Hematopoietic multipotent progenitor cell treated with erythropoietin and hydrocortisone succinate and interleukin-3 and kit ligand, for 4 days (in vitro differentiated cells): ENCODE results near the gene CLEC2L.
A peak's percentile ranks its signal among the peaks of the same experiment; 100 is the strongest.

Experiments used
- DNase-seq: peaks from one replicate; pipeline ENCODE4 v3.0.0-alpha.2; 2015

CLEC2L gene

DNA sequence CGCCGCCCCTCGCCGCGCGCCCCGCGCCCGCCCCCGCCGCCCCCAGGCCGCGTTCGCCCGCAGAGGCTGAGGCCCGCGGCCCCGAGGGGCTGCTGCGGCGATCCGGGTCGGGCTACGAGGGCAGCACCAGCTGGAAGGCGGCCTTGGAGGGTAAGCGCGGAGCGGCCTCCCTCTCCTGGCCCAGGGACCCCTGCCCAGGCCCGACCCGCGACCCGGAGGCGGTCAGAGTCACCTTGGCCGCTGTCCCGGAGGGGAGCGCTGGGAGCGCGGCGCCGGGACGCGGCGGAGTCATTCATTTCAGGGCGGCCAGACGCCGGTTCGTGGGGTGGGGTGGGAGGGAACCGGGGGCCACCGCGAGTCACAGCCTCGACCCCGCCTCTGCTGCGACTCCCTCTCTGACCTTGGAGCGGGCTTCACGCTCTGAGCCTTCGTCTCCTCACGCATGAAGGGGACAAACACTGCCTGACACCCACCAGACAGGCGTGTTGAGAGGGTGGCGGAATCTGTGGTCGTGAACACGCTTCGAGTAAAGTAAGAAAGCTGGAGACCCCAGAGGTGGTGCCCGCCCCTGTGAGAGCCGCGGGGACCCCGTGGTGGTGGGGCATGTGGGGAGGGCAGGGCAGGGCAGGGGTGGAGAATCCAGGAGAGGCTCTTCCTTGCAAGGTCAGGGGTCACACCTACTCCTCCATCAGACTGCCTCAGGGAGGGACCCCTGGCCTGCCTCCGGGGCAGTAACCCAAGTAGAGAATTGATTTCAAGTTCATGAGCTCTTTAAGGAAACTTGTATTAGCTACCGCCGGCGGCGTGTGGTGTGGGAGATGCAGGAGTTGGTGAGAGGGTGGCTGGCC, 707 bp downstream of the CLEC2L start:
- no peak for DNase-seq

DNA sequence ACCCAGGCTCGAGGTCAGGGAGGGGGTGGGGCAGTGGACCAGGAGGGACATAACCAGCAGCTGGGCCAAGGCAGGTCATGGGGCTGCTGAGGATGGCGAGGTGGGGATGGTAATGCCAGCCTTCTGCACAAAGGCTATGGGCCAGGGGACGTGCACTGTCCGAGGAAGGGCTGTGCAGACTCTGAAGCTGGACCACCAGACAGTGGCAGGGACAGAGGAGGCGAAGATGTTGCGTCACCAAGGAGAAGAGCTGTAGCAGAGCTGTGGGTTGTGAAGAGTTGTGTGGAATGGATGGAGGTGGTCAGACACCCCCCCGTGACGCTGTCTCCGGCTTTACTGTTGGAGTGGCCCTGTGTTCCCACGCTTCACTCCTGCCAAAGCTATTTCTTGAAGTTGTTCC, 1.8 kb downstream of the CLEC2L start:
- no peak for DNase-seq

DNA sequence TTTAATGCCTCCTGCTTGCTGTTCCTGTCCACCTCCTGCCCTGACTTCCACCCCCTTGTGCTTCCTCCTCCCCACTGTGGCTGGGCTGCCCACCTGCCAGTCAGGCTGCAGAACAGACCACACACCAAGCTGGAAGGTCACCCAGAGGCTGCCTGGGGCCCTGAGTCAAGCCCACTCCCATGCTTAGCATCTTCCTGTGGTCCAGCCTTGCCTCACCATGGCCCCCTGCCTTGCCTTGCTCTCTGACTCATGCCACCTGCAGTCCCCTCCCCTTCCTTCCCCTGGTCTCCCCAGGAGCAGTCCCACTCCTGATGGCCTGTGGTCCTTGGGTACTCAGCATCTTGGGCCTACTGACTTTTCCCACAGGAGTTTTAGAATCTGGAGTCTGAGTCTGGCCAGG, 2.3 kb downstream of the CLEC2L start:
- no peak for DNase-seq

DNA sequence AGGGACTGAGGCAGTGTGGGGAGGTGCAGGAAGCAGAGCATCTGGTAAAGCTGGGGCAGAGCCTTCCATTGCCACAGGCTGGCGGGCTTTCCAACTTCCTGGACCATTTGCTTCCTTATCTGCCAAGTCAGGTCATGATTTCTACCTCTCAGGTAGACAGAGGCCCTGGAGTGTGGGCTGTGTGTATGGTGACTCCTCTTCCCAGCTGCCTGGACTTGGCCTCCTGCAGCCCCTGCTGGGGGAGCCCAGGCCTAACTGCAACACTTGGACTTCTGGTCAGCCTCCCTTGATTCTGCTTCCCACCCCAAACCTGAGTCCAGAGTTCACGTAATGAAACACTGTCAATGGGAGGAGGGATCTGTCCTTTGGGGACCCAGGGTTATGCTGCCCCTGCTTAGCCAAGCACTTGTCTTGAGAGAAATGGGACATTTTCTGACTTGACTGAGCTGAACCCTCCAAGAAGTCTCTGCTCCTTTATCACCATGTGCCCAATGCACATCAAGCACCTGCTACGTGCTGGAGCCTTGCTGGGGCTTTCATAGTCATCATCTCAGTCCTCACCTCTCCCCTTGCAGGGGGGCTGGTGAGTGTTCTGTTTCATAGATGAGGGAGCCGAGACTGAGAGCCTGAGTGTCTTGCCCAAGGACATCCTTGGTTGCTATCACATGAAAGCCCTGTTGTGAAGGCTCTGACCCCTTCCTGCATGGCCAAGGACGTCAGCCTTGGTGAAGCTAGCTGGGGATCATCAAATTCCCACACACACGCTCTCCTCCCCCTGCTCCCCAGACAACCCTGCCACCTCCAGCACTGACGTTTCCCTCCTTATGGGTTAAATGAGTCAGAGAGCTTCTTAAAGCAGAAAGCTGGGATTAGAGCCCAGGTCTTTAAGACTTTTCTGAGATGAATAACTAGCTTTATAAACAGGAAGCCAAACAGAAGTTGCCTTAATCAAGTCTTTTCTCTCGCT, 3.4 kb downstream of the CLEC2L start:
- no peak for DNase-seq

DNA sequence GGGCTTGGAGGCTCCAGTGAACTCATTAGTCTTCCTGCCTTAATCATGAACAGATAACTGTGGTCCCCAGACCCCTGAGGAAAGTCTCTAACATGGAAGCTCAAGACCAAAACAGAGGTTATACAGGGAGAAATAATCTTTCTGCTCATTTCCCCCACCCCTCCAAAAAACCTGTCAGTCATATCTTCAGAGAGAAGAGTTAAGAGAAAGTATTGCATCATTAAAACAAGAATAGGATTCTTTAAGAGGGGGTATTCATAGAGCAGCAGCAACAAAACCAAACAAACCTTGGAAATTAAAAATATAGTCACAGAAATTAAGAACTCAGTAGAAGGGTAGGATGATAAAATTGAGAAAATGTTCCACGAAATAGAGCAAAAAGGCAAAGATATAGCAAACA, 7.6 kb downstream of the CLEC2L start:
- DNase-seq = no peak

DNA sequence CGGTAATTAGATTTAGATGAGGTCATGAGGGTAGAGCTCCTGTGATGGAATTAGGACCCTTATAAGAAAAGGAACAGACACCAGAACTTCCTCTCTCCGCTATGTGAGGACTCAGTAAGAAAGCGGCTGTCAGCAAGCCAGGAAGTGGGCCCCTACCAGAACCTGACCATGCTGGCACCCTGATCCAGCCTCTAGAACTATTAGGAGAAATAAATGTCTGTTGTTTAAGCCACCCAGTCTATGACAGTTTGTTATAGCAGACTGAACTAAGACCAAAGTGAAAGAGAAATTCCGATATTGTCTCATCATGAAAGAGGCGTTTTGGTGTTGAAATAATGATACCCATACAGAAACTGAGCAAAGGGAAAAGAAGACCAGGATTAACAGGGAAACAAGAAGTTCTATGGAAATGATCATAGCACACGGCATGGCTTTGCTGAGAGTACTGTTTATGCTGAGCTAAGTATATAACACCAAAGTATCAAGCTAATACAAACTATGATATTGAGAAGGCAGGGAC, 9.2 kb downstream of the CLEC2L start:
- no peak for DNase-seq

DNA sequence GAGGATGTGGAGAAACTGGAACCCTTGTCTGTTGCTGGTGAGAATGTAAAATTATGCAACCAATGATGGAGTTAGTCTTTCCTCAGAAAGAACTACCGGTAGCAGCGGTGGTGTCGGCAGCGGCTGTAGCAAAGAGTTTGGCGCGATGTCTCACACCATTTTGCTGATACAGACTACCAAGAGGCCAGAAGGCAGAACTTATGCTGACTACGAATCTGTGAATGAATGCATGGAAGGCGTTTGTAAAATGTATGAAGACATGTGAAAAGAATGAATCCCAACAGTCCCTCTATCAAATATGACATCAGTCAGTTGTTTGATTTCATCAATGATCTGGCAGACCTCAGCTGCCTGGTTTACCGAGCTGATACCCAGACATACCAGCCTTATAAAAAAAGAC, 10.6 kb downstream of the CLEC2L start:
- DNase-seq = no peak

DNA sequence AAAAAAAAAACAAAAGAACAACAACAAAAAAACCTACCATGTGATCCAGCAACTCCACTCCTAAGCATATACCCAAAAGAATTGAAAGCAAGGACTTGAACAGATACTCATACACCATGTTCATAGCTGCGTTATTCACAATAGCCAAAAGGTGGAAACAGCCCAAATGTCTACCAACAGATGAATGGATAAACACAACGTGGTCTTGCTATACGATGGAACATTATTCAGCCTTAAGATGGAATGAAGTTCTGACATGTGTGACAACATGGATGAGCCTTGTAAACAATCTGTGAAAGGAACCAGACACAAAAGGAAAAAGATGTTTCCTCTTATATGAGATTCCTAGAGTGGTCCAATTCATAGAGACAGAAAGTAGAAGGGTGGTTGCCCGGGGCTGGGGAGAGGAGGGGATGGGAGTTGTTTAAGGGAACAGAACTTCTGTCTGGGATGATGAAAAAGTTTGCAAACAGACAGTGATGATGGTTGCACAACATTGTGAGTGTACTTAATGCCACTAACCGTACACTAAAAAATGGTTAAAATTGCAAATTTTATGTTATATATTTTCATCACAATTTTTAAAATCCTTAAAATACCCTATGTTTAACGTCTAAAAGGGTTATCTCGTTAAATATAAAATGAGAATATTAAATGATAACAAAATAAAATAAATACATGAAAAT, 11.6 kb downstream of the CLEC2L start:
- DNase-seq = no peak

DNA sequence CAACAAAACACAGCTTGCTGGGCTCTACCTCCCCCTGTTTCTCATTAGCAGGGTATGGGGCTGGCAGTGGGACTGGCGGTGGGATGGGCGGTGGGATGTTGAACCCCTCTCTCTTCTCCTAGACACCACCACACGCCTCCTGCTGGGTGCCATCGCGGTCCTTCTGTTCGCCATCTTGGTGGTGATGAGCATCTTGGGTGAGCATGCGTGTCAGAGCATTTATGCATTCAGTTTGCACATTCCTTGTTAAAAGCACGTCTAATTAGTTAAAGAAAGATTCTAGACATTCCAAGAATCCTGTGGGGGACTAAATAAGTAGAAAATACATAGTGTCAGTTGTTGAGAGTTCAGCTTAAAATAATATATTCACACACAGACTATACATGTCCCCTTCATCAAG, 12.7 kb downstream of the CLEC2L start:
- no peak for DNase-seq

DNA sequence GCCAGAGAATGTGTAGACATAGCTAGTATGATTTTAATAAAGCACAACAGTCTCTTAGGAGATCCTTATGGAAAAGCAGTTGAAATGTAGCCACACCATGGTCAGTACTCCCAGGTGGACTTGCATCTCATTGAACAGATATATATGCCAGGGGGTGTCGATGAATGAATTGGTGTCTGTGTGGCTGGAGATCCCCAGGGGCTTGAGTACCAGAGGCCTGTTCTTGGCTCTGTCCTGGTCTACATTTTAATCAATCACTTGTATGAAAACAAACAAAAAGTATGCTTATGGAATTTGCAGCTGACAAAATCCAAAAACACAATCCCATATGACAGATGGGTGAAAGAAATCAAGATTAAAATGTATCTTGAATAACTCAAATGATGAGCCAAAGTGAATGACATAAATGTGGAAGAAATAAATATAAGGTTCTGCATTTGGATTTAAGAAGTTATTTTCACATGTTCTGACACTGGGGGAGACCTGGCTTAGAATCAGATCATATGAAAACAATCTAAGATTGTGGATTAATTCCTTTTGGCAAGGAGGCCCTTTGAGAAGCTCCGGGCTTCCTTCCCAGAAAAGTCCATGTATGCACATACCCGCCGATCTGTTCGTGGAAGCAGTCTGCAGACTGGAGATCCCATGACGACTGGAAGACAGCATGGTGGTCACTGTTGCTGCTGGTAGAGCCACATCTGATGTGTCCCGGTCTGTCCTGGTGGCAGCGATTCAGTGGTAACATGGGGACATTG, 15.6 kb downstream of the CLEC2L start:
- DNase-seq = no peak

DNA sequence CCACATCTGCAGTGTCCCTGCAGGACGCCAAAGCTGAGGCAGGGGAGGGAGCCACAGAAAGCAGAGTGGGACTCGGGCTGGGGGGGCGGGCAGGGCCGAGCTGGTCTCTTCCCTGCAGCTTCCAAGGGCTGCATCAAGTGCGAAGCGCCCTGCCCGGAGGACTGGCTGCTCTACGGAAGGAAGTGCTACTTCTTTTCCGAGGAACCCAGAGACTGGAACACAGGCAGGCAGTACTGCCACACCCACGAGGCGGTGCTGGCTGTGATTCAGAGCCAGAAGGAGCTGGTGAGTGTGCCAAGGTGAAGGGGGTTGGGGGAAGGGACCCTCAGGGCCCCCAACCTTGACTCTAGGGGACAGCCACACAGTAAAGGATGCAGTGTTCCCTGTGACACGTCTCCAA, 16.7 kb downstream of the CLEC2L start:
- DNase-seq = no peak

DNA sequence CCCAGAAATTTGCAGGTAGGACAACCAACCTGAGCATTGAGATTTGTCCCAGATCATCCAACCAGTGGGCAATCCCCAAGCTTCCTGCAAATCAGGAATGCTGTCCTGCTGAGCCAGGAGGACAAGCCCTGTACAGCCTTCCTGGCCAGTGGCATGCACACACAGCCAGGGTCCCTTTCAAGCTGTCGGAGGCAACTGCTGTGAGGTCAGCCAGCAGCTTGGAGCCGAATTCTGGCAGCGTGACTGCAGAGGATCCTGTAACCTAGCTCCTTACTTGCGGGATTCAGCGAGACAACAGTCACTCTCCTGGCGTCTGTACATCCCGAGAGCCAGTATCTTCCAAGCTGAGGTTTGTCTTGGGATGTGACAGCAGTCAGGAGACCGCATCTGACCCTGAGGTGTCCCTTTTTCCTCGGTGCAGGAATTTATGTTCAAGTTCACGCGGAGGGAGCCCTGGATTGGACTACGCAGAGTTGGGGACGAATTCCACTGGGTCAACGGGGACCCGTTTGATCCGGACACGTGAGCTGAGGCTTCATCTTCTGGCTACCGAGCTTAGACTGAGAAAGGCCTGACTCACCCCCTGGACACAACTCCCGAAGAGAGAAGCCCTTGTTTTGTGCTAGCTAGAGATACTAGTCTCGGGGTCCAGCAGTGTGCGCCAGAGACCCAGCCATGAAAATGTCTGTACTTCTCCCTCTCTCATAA, 18.3 kb downstream of the CLEC2L start:
- DNase-seq = no peak

DNA sequence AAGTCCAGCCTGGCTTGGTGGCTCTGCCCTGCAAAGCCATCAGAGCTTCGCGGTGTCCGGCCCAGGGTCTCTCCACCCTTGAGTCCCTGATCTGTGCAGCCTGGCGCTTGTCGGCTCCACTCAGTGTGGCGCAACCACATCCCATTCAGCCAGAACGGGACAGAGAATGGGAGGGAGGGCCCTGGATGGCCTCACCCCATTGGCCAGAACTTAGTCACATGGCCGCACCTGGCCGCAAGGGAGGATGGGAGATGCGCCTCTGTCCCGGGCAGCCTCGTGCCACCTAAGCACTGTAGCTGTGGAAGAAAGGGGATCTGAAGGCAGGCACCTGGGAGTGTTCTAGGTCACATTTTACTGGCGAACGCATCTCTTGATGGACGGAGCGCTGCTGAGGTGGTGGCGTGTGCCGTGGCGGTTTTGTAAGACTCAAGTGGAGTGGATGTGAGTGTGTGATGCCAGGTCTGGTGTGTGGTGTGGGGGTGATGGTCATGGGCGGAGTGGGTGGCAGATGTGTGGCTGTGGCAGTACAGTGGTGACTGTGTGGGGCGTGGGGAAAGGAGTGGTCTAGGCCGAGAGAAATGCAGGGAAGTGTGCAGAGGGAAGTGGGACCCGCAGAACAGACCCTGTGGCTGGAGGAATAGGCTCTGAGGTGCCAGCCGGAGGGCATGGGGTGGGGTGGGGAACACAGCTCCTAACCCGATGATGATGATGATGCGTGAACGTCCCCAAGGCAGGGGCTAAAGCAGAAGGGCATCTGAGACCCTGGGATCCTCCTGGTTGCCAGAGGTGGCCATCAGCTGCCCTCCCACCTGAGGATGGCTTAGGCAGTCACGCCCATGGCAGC, 19.0 kb downstream of the CLEC2L start:
- no peak for DNase-seq

DNA sequence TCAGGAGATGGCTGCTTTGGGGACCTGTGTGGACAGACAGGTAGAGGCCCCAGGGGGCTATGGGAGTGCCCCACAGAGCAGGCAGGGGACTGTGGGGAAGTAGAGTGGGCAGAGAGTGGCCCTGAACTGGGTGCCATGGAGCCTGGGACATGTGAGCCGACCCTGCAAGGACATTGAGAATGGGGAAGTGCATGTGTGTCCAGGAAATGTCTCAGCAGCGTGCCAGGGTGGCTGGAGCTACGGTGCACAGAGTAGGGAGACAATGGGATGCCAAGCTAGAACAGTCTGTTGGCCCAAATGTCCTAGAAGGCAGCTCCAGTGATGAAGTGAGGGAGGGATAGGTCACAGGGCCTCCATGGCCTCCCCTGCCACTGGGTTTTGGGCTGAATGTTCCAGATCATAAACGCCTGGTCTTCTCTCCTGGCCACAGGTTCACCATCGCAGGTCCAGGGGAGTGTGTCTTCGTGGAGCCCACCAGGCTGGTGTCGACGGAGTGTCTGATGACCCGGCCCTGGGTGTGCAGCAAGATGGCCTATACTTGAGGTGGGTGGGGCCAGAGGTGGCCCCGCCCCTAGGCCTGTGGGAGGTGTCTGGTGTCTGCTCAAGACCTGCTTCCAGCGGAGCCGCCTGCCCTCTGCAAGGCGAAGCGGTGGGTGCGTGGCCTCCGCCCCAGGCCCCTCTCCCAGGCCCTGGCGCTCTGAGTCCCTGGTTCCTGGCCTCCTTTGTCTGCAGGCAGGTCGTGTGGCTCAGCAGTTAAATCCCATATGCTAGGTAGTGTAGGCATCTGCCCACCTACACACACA, 20.5 kb downstream of the CLEC2L start:
- DNase-seq = peak; percentile 50

DNA sequence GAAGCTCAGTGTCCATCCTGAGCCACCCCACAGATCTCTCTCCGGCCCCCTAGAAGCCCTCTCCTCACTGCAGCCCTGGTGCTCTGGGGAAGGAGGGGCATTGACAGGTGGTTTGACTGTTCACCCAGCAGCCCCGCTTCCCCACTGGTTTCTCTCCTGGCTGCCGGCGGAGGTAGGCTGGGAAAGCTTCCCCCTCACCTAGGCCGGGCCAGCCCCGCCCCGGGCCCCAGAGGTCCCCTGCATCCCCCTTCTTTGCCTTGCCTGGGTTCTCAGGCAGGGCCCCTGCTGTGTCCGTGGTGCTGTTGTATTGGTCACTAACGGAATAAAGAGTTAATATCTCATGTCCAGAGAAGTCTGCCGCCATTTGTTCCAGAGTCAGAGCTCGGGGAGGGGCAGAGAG, 21.2 kb downstream of the CLEC2L start:
- DNase-seq = no peak

DNA sequence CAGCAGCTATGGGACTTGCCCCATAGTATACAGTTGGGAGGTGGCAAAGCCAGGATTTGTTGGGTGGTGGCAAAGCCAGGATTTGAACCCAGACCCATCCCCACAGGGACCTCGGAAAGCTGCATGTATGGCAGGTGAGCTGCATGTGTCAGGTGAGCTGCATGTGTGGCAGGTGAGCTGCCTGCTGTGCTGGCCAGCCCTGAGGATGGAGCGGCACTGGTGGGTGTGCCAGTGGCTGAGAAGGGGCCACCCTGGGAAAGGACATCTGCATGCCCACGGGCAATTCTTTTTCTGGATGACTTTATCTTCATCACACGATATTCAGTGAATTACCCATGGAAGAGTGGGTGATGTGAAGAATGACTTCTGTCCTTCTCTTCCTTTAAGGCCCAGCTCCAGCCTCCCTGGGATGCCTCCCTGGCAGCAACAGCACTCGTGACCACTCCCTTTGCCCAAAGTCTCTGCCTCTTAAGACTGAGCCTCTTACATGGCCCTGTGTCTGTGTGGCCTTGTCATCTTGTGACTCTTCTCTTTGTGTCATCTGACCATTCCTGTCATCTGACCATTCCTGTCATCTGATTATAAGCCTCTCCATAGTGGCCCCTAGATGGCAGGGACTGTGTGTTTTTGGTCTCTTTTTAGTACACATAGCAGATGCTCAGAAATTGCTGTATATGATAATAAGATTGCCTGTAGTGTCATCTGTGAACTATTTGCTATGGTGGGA, 25.0 kb downstream of the CLEC2L start:
- DNase-seq = no peak

DNA sequence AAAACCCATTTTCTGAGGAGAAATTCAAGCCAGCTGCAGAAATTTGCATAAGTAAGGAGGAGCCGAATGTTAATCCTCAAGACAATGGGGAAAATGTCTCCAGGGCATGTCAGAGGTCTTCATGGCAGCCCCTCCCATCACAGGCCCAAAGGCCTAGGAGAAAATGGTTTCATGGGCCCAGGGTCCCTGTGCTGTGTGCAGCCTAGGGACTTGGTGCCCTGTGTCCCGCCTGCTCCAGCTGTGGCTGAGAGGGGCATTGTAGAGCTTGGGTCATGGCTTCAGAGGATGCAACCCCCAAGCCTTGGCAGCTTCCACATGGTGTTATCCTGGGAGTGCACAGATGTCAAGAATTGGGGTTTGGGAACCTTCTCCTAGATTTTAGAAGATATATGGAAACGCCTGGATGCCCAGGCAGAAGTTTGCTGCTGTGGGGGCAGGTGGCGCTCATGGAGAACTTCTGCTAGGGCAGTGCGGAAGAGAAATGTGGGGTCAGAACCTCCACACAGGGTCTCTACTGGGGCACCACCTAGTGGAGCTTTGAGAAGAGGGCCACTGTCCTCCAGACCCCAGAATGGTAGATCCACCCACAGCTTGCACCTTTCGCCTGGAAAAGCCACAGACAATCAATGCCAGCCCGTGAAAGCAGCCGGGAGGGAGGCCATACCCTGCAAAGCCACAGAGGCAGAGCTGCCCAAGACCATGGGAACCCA, 30.7 kb downstream of the CLEC2L start:
- DNase-seq = peak; percentile 42

DNA sequence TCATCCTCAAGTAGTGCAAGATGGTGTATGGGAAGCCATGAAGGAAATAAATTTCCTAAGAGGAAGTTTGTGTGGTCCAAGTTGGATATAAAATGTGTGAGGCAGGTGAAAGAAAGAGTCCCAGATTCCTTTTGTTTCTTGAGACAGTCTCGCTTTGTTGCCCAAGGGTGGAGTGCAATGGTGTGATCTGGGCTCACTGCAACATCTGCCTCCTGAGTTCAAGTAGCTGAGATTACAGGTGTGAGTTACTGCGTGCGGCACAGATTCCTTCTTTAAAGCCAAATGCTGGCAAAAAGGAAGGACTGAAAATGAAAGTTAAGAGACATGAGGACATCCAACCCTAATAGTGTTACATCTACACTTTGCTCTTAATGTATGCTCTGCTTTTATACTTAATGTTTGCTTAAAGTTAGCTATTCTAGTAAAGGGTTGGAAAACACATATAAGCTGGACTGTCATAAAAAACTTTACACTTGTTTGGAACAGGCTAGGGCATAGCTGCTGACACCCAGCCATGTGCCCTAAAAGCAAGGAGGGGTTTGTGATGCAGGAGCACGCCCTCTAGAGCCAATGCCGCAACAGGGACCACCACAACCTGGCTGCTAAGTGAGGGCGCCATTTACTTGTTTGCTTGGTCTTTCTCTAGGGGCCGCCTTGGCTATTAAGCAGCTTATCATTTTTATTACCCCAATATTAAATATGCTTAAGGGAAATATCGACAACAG, 34.5 kb downstream of the CLEC2L start:
- DNase-seq = no peak
